Gastroesophageal sphincter (tissue), 3 donors: ENCODE data around the gene BORCS5.

Experiments used
- POLR2A ChIP-seq, 2 donors: fragments of 450-650 bp; IDR thresholded peaks; one replicate each; pipeline ENCODE4 v1.6.1; 2017; ENCODE audit warnings: antibody characterized with exemption in 2 of 2, mild to moderate bottlenecking in 2 of 2, moderate library complexity in 1 of 2
- TF ChIP-seq, protein P1 (sequence below), 4 experiments: fragments of 200-600 bp in 2 of 4; fragments of 450-650 bp in 2 of 4; sonication (generic) in 1 of 4; IDR thresholded peaks; one replicate each; pipeline ENCODE4 v1.5.1; 2017 to 2019; ENCODE audit warnings: antibody characterized with exemption in 4 of 4, mild to moderate bottlenecking in 2 of 4, moderate library complexity in 2 of 4

DNA sequence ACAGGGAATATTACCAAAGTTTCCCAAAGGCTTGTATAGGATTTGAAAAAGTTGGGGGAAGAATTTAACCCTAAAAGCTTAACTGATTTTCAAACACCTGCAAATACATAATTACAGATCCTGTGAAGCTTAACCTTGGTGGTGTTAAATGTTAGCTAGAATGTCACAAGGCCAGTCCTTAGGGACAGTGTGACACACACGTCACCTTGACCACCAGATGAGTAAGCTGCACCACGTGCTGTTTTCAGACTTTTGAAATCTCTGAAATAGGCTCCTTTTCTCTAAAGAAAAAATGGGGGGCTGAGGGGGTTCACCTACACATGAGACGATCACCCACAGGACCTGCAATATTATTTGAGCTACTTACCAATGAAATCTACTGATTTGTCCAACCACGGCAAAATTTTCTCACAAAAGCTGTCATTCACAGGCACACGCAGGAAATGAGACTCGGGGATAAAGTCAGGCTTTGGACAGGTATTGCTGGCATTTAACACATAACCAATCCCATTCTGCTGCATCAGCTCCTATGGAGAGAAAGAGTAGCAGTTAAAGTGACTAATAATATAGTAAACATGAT, 129.9 kb downstream of the BORCS5 start:
- TF ChIP-seq, protein P1, sequence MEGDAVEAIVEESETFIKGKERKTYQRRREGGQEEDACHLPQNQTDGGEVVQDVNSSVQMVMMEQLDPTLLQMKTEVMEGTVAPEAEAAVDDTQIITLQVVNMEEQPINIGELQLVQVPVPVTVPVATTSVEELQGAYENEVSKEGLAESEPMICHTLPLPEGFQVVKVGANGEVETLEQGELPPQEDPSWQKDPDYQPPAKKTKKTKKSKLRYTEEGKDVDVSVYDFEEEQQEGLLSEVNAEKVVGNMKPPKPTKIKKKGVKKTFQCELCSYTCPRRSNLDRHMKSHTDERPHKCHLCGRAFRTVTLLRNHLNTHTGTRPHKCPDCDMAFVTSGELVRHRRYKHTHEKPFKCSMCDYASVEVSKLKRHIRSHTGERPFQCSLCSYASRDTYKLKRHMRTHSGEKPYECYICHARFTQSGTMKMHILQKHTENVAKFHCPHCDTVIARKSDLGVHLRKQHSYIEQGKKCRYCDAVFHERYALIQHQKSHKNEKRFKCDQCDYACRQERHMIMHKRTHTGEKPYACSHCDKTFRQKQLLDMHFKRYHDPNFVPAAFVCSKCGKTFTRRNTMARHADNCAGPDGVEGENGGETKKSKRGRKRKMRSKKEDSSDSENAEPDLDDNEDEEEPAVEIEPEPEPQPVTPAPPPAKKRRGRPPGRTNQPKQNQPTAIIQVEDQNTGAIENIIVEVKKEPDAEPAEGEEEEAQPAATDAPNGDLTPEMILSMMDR (IDR thresholded peaks at IDR 0.05) = no peak
- TF ChIP-seq POLR2A (IDR thresholded peaks at IDR 0.05) = no peak
